Left cardiac atrium (tissue), 4 donors: Measurements from ENCODE around the gene HES2. TPM values are rescaled to one million over a fixed set of nuclear protein-coding genes. Genes with fewer than 3 reads are reported as not detected.

Experiments
- ATAC-seq, 2 donors: fragments of 200-7000 bp; cut with Tn5 transposase; one replicate each; pipeline ENCODE4 v1.9.1; 2020; ENCODE audit warnings: mild to moderate bottlenecking in 2 of 2, moderate library complexity in 2 of 2
- DNase-seq: peaks from one replicate; pipeline ENCODE4 v3.0.0-alpha.2; 2020
- intact Hi-C, 2 donors: fragments of 100-400 bp; cut with DNase I; formaldehyde crosslinking; loops; one replicate each; pipeline versions ENCODE4 v1.14.1 to v1.15.1; 2022 to 2023
- long read RNA-seq: library from polyadenylated mRNA; unstranded; transcript quantifications from one replicate; pipeline ENCODE4 v2.0.0, GENCODE V29; 2021
- total RNA-seq, 2 donors: library from RNA; stranded (reverse); fragmentation: NEBNext Ultra II Directional; extraction: Animal tissue kit (Norgen Biotek cat#: 25700); gene quantifications; one replicate each; pipeline ENCODE4 v1.2.1, GENCODE V29; 2021
- donor health status: DM: no; HTN: yes; CAD: no.
- donor health status: DM: no; HTN: yes; CAD: no; lungs with severe emphysema.
- donor health status: DM: yes; HTN: yes; CAD: no.
- donor health status: Dilated cardiomyopathy.

The HES2 gene
- under 1 TPM in 1 of 2 donors, not detected in 1; 0.37 TPM for total RNA-seq
- long read RNA-seq = 0 reads

GRCh38 chr1:6419804-6420453, at the start of gene HES2:
TSS of gene HES2 (minus strand) at chr1:6419919. CDS start at chr1:6419820, 99 bp downstream.
- peak; percentile 50 for DNase-seq
- peak; percentile 23 to 63 for ATAC-seq
- intact Hi-C loops = no loop called here

GRCh38 chr1:6468729-6469461, 49.2 kb upstream of the HES2 start:
- ATAC-seq = no peak

GRCh38 chr1:6467744-6468688, 48.3 kb upstream of the HES2 start:
- no peak for ATAC-seq
- DNase-seq = no peak
- intact Hi-C loops = no loop called here

More at GRCh38 chr1:6468729-6469461, 49.2 kb upstream of the HES2 start:
- no peak for DNase-seq
- intact Hi-C loops = no loop called here

GRCh38 chr1:6467224-6467623, 47.5 kb upstream of the HES2 start:
- no peak for ATAC-seq

GRCh38 chr1:6466751-6467150, 47.0 kb upstream of the HES2 start:
- ATAC-seq (no peak), DNase-seq (no peak)
- intact Hi-C loops = no loop called here

More at GRCh38 chr1:6467224-6467623, 47.5 kb upstream of the HES2 start:
- no peak for DNase-seq
- intact Hi-C loops = no loop called here

- no peak for ATAC-seq
- intact Hi-C loops = no loop called here
- no peak for DNase-seq
Observed at GRCh38 chr1:6466023-6466422, 46.3 kb upstream of the HES2 start, which contains the start of gene TNFRSF25. TSS of gene TNFRSF25 (minus strand) at chr1:6466173. CDS start at chr1:6466107, 66 bp downstream.

GRCh38 chr1:6465461-6466005, 45.8 kb upstream of the HES2 start:
- DNase-seq (no peak), ATAC-seq (no peak)
- intact Hi-C loops = no loop called here

- ATAC-seq = no peak
- no peak for DNase-seq
- intact Hi-C loops = no loop called here
Observed at GRCh38 chr1:6464915-6465314, 45.2 kb upstream of the HES2 start.

GRCh38 chr1:6464514-6464836, 44.8 kb upstream of the HES2 start:
- DNase-seq = peak; percentile 64
- peak; percentile 44 to 49 for ATAC-seq

GRCh38 chr1:6463120-6463412, 43.3 kb upstream of the HES2 start:
- DNase-seq = no peak
- ATAC-seq = no peak
- intact Hi-C loops = no loop called here

More at GRCh38 chr1:6464514-6464836, 44.8 kb upstream of the HES2 start:
- intact Hi-C loops = no loop called here

GRCh38 chr1:6462412-6463119, 42.8 kb upstream of the HES2 start:
- ATAC-seq (no peak), DNase-seq (no peak)
- intact Hi-C loops = no loop called here

- no peak for ATAC-seq
- DNase-seq = no peak
Observed at GRCh38 chr1:6461538-6462411, 42.1 kb upstream of the HES2 start.

GRCh38 chr1:6461051-6461530, 41.4 kb upstream of the HES2 start:
- no peak for DNase-seq
- intact Hi-C loops = no loop called here
- ATAC-seq = peak in 1 of 2 donors; percentile 4

More at GRCh38 chr1:6461538-6462411, 42.1 kb upstream of the HES2 start:
- intact Hi-C loops = no loop called here

GRCh38 chr1:6460301-6461050, 40.8 kb upstream of the HES2 start:
- intact Hi-C loops = no loop called here
- ATAC-seq (peak; percentile 39 to 62), DNase-seq (no peak)

- ATAC-seq (peak; percentile 10 to 16), DNase-seq (no peak)
- intact Hi-C loops = no loop called here
Observed at GRCh38 chr1:6459850-6460265, 40.1 kb upstream of the HES2 start.

- DNase-seq (no peak), ATAC-seq (no peak)
- intact Hi-C loops = no loop called here
Observed at GRCh38 chr1:6456800-6457466, 37.2 kb upstream of the HES2 start.
